Skeletal muscle cell (primary cell): Measurements from ENCODE around the gene DDAH1.
A peak's percentile ranks its signal among the peaks of the same experiment; 100 is the strongest.

Experiments used
- DNase-seq: peaks from one replicate; pipeline ENCODE4 v3.0.0-alpha.2; 2010; ENCODE audit warnings: low read depth
- H3K4me3 ChIP-seq: 2 replicates; pipeline ENCODE4 v1.5.1; 2011; ENCODE audit warnings: low read depth, mild to moderate bottlenecking, control low read depth, low read length, moderate library complexity

Gene DDAH1

DNA sequence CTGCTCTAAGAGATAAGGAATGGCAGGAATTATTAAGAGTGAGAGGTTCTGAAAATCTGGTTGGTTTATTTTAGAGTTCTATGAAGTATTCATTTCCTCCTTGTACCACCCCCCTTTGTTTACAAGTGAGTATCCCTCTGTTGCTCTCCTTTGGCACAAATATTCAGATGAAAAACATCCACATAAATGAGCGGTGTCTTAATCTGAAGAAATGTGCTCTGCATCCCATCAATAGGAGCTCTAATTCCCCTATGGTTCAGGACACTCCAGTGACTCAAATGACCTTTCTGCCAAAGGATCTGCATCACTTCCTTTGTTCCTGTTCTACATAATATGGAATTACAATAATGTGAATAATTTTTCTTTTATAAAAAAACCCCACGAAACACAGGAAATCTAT, 16.6 kb downstream of the DDAH1 start:
- no peak for DNase-seq
- no peak overlapping the region for H3K4me3 ChIP-seq

DNA sequence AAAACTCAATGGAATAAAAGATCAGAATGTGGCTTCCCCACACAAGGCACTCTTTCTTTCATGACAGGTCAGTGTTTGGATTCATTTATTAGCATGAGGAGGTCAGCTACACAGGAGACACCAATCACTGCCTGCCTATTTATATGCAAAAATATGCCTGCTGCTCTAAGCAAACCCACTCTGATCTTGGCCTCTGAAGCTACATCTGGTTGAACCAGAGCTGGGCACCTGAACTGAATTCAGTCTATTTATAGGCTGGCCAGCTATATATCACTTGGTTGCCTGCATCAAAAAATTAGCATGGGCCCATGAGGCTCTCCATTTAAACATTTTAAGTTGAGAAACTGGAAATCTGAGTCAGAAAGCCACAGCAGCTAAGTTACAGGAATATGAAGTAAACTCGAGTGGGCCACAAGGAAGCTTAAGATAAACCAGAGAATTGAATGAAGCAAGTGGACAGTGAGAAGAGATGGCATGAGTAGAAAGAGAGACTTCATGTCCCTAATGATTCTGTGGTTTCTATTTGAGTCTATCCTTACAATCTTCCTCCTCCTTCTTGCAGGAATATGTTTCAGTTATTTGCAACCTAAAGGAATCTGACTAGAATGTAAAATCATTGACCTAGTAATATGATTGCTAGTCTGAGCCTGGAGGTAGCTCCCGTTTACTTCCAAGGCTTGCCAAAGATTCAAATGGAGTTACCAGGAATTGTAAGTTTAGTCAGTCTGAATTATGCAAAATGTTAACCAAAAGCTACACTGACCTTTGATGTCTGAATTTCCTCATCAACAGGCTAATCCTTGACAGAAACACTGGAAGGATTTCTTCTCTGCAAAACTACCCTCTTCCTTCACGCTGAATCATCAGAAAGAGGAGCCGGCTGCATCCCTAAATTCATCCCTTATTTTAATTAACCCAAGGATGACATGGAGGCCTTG, 17.7 kb downstream of the DDAH1 start:
- DNase-seq = peak; percentile 36
- H3K4me3 ChIP-seq = no peak overlapping the region

DNA sequence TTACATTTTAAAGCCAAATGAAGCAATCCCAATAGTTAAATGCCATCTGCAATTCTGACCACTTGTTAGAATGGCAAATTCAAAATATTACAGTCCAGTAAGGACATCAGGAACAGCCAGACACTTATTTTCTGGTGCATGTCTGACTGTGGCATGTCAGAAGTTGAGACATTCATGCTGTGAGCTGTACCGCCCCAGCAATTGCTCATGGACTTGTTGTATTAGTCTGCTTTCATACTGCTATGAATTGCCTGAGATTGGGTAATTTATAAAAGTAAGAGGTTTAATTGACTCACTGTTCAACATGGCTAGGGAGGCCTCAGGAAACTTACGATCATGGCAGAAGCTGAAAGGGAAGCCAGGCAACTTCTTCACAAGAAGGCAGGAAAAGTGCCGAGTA, 19.1 kb downstream of the DDAH1 start:
- peak; percentile 60 for DNase-seq
- H3K4me3 ChIP-seq = no peak overlapping the region

- H3K4me3 ChIP-seq = no peak overlapping the region
- no peak for DNase-seq
These were observed 20.6 kb downstream of the DDAH1 start for GRCh38 chr1:85444381-85444780.

GRCh38 chr1:85440612-85441011, 24.3 kb downstream of the DDAH1 start:
- DNase-seq = no peak
- H3K4me3 ChIP-seq = no peak overlapping the region

GRCh38 chr1:85438353-85438752, 26.6 kb downstream of the DDAH1 start:
- H3K4me3 ChIP-seq = no peak overlapping the region
- DNase-seq = no peak

- H3K4me3 ChIP-seq = no peak overlapping the region
These were observed 27.8 kb downstream of the DDAH1 start for GRCh38 chr1:85437139-85437538.

DNA sequence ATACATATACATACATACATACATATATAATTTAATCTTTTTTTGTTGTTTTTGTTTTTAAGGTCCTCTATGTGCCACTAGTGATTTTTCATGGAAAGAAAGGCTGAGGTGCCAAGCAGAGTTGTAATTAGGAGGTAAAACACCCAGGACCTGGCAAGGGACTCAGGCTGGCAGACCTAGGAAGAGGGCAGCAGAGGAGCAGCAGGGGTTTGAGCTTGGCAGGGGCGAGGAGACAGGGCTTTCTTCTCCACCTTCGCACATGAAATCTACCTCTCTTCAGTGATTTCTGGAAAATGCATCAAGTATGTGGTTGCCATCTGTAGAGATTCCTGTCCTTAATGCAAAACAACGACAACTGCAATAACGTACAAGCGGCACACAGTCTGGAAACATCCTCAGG, 31.9 kb downstream of the DDAH1 start:
- no peak for DNase-seq
- no peak overlapping the region for H3K4me3 ChIP-seq

More at GRCh38 chr1:85437139-85437538, 27.8 kb downstream of the DDAH1 start:
- DNase-seq = no peak

GRCh38 chr1:85428471-85429089, 36.4 kb downstream of the DDAH1 start:
- H3K4me3 ChIP-seq = no peak overlapping the region
- DNase-seq = no peak

DNA sequence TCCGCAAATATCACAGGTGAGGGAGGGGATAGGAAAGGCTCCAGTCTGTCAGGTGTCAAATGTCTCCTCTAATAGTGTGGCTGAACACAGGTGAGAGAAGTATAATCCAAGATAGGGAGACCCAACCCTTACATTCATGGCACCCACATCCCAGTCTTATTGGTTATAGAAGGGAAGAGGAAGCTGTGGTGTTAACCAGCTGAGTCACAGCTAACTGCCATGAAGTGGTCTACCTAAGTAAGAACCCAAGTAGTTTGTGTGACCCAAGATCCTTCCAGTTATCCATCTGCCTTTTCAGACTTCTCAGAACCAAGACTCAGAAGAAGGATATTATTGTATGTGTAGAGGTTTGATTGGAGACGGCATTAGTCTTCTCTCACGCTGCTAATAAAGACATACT, 37.1 kb downstream of the DDAH1 start:
- no peak overlapping the region for H3K4me3 ChIP-seq
- DNase-seq = no peak

DNA sequence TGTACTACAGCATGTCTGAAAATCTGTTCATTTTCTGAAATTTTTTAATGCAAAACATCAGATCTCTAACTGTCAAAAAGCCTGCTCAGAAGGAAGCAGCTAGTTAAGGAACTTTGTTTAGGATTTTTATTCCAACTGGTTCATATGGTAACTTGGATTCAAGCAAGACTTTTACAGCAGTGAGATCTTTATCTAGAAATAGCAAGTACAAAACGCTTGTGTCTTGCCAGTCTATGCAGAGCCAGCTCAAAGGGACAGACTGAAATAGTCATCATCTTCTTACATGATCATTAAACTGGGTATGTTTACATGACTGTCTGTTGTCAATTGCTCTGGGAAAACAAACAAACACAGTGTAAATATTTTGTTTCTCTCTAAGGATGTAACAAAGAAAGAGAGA, 37.6 kb downstream of the DDAH1 start:
- no peak overlapping the region for H3K4me3 ChIP-seq
- no peak for DNase-seq

DNA sequence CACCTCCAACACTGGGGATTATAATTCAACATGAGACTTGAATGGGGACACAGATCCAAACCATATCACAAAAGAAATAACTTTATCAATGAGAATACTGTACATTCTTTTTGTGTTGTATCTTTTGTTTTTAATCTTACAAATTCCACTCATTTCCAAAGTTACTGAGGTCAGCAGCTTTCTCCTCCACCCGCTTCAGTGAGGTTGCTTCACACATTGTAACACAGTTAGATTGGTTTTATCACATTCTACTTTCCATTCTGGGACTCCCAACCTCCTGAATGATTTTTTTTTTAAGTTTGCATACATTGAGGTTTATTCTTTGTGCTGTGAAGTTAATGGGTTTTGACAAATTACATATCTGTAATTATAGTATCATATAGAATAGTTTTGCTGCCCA, 43.8 kb downstream of the DDAH1 start:
- DNase-seq = no peak
- no peak overlapping the region for H3K4me3 ChIP-seq

DNA sequence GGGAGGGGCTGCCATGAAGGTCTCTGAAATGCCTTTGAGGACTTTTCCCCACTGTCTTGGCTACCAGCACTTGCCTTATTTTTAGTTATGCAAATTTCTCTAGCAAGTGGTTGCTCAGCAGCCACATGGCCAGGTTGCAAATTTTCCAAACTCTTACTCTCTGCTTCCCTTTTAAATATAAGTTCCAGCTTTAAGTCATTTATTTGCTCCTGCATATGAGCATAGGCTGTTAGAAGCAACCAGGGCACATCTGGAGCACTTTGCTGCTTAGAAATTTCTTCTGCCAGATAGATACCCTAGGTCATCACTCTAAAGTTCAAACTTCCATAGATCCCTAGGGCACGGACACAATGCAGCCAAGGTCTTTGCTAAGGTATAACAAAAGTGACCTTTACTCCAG, 44.8 kb downstream of the DDAH1 start:
- H3K4me3 ChIP-seq = no peak overlapping the region
- DNase-seq = no peak

- no peak for DNase-seq
- no peak overlapping the region for H3K4me3 ChIP-seq
These were observed 47.1 kb downstream of the DDAH1 start for GRCh38 chr1:85417876-85418275.

- DNase-seq = no peak
- H3K4me3 ChIP-seq = no peak overlapping the region
These were observed 47.9 kb downstream of the DDAH1 start for GRCh38 chr1:85417017-85417416.

DNA sequence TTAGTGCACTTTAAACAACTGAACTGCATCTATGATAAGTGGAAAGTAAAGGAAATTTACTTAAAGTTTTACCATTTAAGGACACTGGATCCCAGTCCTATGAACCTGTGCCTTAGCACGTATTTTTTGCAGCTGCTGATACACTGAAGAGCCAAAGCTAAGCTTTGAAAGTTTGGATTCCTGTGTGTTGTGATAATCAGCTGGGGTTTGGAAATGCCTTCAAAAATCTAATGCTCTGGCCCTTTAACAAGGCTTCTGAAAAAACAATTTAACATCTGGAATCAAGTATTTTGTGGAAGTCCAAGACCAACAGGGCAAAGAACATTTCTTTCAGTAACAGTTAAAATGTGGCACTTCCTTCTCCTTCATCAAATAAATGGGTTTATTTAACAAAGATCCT, 51.8 kb downstream of the DDAH1 start:
- H3K4me3 ChIP-seq = no peak overlapping the region
- no peak for DNase-seq

GRCh38 chr1:85411567-85412305, 53.2 kb downstream of the DDAH1 start:
- no peak for DNase-seq

GRCh38 chr1:85409516-85409915, 55.4 kb downstream of the DDAH1 start:
- DNase-seq = no peak
- H3K4me3 ChIP-seq = no peak overlapping the region

More at GRCh38 chr1:85411567-85412305, 53.2 kb downstream of the DDAH1 start:
- H3K4me3 ChIP-seq = no peak overlapping the region

DNA sequence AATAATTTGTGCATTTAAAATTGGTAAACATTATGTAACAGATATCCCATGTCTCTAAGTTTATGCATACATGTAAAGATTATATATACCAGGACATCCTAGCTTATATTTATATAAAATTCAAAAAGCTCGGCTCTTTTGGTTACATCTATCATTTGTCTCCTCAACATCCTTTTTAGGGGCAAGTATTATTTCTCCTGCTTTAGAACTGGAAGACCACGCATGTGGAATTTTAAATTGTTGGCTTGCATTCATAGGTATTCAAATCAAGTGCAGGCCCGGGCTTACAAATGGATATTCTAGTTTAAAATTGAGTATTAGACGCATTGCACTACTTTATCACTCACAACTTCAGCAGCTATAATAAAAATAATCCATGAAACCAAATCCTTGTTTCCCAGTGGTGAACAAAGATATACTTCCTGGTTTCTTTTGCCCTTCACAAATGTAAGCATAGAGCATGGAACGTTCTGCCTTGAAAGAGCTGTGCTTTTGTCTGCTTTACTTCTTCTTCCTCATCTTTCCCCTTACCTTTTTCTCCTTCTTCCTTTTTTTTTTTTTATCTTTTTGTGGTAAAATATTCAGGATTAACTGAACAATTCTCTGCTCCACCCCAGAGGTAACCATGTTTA, 57.1 kb downstream of the DDAH1 start:
- DNase-seq = no peak
- H3K4me3 ChIP-seq = no peak overlapping the region
